Right forelimb (tissue), 1 donor: ENCODE measurements around the gene ENDOV.

Experiments
- DNase-seq: peaks from one replicate; pipeline ENCODE4 v3.0.0-alpha.2; 2018

The ENDOV gene

GRCh38 chr17:80453126-80453997 is 38.4 kb downstream of the ENDOV start:
- no peak for DNase-seq

GRCh38 chr17:80453998-80454556 is 39.1 kb downstream of the ENDOV start:
- no peak for DNase-seq

- peak; percentile 98 for DNase-seq
Observed at GRCh38 chr17:80454557-80455335, 39.8 kb downstream of the ENDOV start.

- no peak for DNase-seq
Observed at GRCh38 chr17:80455336-80455710, 40.4 kb downstream of the ENDOV start.

- no peak for DNase-seq
Observed at GRCh38 chr17:80455784-80456183, 40.8 kb downstream of the ENDOV start.

- DNase-seq, result no peak
Observed at GRCh38 chr17:80456465-80457235, 41.7 kb downstream of the ENDOV start.

- no peak for DNase-seq
Observed at GRCh38 chr17:80457236-80457856, 42.4 kb downstream of the ENDOV start.

GRCh38 chr17:80458016-80458415 is 43.0 kb downstream of the ENDOV start:
- no peak for DNase-seq

GRCh38 chr17:80459234-80459633 is 44.3 kb downstream of the ENDOV start:
- DNase-seq, result no peak

- DNase-seq, result no peak
Observed at GRCh38 chr17:80460429-80460834, 45.5 kb downstream of the ENDOV start.

GRCh38 chr17:80461528-80462160 is 46.7 kb downstream of the ENDOV start:
- no peak for DNase-seq

- no peak for DNase-seq
Observed at GRCh38 chr17:80463784-80464400, 48.9 kb downstream of the ENDOV start.

GRCh38 chr17:80464486-80464885 is 49.5 kb downstream of the ENDOV start:
- DNase-seq, result no peak

GRCh38 chr17:80465327-80465974 is 50.5 kb downstream of the ENDOV start:
- no peak for DNase-seq

GRCh38 chr17:80466188-80466705 is 51.3 kb downstream of the ENDOV start:
- no peak for DNase-seq

- DNase-seq, result no peak
Observed at GRCh38 chr17:80468242-80468641, 53.3 kb downstream of the ENDOV start.

GRCh38 chr17:80468781-80469493 is 54.0 kb downstream of the ENDOV start:
- no peak for DNase-seq

GRCh38 chr17:80469667-80470066 is 54.7 kb downstream of the ENDOV start:
- DNase-seq, result no peak

- DNase-seq, result no peak
Observed at GRCh38 chr17:80470603-80471002, 55.6 kb downstream of the ENDOV start.

- no peak for DNase-seq
Observed at GRCh38 chr17:80471922-80472321, 57.0 kb downstream of the ENDOV start.
